SU-DHL-6 (cell line): Measurements from ENCODE around the gene INSC.

Experiments used
- EZH2phosphoT487 ChIP-seq: fragments of 200-600 bp; sonication (generic), shearing (Covaris generic); conservative IDR thresholded peaks from 2 replicates; pipeline ENCODE4 v1.6.1; 2018; ENCODE audit warnings: mild to moderate bottlenecking, antibody characterized with exemption, low read length, moderate library complexity, mixed read lengths
- TF ChIP-seq, protein P1 (sequence below): fragments of 200-600 bp; sonication (generic); IDR thresholded peaks from one replicate; pipeline ENCODE4 v1.5.1; 2017; ENCODE audit warnings: antibody characterized with exemption, mild to moderate bottlenecking, low read length, moderate library complexity; ENCODE audit not compliant: insufficient read depth, poor library complexity, severe bottlenecking

DNA sequence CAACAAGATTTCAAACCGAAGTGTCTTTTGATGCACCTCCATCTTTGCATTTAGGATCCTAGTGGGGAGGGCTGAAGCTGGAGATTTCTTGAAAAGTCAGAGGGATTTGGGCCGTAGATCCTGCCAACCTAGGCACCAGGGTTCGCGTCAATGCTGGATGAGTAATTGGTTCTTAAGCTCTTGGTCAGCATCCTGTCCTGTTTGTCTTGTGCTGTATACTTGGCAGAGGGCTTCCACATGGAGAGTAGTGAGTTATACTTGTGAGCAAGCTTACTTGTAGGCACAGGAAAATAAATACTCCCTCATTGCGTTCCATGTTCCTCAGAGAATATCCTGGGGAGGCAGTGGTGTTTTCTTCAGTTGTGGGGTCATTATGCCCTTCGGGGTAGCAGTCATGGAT, 12.6 kb downstream of the INSC start:
- TF ChIP-seq, protein P1, sequence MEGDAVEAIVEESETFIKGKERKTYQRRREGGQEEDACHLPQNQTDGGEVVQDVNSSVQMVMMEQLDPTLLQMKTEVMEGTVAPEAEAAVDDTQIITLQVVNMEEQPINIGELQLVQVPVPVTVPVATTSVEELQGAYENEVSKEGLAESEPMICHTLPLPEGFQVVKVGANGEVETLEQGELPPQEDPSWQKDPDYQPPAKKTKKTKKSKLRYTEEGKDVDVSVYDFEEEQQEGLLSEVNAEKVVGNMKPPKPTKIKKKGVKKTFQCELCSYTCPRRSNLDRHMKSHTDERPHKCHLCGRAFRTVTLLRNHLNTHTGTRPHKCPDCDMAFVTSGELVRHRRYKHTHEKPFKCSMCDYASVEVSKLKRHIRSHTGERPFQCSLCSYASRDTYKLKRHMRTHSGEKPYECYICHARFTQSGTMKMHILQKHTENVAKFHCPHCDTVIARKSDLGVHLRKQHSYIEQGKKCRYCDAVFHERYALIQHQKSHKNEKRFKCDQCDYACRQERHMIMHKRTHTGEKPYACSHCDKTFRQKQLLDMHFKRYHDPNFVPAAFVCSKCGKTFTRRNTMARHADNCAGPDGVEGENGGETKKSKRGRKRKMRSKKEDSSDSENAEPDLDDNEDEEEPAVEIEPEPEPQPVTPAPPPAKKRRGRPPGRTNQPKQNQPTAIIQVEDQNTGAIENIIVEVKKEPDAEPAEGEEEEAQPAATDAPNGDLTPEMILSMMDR: no peak
- TF ChIP-seq EZH2phosphoT487: no peak
